GM18502 (cell line): ENCODE measurements around the gene CFAP52.
A peak's percentile ranks its signal among the peaks of the same experiment; 100 is the strongest.
"Not testable (repeated sequence)": the region's sequence is repeated elsewhere in the genome, so short reads cannot be mapped to it uniquely, and the experiment has no call there.

Experiments used
- ATAC-seq: cut with Tn5 transposase; IDR thresholded peaks from one replicate; pipeline ENCODE4 v1.9.1; 2021; ENCODE audit warnings: mild to moderate bottlenecking; ENCODE audit not compliant: unreplicated experiment, poor library complexity

The CFAP52 gene

DNA sequence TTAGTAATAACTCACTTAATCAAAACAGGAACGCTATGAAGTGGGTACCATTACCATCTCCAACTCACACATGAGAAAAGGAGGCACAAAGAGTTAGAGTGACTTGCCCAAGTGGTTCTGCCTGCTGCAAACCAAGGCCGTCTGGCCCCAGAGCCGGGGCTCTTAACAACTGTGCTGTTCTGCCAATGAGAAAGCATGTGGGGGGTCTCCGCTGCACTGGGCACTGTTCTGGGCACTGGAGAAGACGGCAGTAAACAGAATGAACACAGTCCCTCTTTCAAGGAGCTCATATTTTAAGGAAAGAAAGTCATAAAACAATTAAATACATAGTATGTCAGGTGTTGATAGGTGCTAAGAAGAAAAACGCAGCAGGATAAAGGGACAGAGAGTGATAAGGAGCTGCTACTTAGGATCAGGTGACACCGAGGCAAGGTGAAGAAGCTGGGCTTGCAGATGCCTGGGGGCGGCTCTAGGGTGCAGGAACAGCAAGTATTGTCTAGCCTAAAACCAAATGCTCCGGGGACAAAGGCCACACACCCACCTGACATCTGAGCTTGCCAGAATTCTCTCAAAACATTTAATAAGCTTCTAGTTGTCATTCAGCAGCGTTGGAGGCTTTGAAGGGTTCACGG lies 7.4 kb upstream of the CFAP52 start:
- ATAC-seq = no peak

DNA sequence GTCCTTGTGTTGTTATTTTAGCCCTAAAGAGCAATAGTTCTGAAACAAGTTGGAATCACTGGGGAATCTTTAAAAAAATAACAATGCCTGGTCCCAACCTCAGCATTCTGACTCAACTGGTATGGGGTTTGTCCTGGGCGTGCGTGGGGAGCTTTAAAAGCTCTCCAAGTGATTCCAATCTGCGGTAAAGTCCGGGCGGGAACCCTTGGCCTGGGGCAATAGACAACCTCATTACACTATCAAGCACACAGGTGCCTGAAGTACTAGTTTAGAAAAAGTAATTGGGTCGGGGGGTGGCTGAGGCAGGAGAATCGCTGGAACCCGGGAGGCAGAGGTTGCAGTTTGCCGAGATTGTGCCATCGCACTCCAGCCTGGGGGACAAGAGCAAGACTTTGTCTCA lies 5.2 kb upstream of the CFAP52 start:
- no peak for ATAC-seq

DNA sequence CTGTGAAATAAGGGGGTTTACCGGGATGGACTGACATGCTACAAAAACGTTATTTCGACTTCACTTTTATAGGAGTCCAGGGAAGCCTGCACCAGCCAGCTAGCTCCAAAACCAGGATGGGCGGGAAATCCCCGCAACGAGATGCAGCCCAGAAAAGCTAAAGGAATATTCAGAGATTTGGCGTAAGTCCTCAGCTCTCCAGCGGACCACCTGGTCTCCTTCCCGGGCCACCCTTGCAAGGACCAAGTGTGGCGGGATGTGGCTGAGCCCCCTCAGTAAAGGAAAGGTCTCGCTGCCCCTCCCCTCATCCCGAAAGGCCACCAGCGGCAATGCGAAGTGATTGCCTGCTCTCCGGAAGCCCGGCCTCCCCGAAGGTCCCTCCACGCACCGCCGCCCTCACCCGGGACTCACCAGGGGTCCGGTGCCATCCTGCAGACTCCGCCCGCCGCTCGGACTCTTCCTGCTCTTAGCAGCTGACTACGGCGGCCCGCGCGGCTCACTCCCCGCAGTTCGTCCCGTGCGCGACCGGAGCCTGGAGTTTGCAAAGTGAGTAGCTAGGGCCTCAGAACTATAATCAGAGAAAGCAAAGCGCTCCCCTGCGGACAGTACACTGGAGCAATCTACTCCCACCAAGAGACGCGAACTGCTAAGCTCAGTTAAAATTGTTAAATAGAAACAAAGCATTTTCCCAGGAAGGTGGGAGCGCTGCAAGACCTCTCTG lies 901 bp upstream of the CFAP52 start, which contains the start of gene STX8:
Gene STX8, minus strand, starts transcription at position 440 of the 721 bp plus-strand sequence. Its CDS starts 12 bp downstream, at position 428.
- peak; percentile 72 for ATAC-seq

DNA sequence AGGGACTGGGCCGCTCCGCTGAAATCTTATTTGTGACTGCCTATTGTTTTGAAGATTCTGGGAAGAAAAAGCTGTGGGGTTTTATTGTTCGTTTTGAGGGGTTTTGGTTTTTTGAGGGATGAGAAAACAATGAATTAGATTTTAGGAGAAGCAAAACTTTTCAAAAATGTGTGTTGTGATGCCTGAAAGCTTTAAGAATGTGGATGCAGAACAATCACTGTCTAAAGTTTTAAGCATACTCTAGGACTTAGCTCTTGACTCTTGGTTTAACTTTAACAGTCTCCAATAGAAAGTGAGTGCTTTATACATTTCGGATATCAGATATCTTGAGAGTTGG lies 899 bp downstream of the CFAP52 start:
- no peak for ATAC-seq

DNA sequence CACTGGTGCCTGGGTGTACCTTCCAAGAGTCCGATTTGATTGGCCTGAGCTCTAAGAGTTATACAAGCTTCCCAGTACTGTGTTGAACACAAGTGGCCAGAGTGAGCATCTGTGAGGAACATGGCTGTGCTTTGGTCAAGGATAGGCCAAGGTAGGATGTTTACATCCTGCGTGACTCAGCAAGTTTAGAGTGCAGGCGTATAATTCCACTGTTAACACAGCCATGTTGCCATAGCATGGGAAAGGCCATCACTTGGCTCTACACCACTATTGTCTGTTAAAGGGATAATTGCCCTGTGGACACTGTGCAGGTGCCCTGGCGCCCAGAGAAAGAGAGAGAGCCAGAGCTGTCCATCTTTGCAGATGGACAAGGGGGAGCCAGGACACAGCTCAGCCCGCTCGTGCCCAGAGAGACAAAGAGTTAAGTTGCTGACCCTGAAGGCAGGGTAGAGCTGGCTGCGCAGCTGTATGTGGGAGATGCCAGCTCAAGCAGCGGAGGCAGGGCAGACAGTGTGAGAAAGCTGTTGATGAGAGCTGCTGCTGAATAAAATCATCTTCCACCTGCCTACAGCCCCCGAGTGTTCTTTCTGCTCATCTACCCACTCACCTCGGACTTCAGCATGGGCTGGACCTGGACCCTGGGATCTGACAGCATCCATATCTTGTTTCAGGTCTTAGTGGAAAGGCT lies 11.7 kb downstream of the CFAP52 start:
- ATAC-seq = no peak

DNA sequence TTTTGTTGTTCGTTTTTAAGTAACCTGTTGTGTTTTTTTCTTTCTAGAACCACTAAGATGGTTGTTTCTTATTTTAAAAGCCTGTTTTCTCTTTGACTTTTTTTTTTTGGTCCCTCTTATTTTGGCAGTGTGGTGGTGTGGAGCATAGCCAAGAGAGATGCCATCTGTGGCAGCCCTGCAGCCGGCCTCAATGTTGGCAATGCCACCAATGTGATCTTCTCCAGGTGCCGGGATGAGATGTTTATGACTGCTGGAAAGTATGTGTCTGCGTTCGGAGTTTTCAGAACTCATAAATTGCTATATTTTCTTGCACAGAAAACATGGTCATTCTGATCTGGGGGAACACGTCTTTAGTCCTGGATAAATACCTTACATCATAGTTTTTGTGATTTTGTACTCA lies 17.6 kb downstream of the CFAP52 start:
- no peak for ATAC-seq

DNA sequence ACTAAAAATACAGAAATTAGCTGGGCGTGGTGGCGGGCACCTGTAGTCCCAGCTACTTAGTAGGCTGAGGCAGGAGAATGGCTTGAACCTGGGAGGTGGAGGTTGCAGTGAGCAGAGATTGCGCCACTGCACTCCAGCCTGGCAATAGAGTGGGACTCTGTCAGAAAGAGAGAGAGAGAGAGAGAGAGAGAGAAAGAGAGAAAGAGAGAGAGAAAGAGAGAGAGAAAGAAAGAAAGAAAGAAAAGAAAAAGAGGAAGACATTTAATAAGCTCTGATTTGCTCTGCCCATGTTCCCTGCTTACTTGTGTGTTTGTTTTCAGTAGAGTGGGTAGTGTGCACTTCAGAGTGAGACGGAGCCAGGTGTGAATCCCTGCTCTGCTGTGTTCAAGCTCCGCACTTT lies 21.2 kb downstream of the CFAP52 start:
- ATAC-seq = not testable (repeated sequence)

DNA sequence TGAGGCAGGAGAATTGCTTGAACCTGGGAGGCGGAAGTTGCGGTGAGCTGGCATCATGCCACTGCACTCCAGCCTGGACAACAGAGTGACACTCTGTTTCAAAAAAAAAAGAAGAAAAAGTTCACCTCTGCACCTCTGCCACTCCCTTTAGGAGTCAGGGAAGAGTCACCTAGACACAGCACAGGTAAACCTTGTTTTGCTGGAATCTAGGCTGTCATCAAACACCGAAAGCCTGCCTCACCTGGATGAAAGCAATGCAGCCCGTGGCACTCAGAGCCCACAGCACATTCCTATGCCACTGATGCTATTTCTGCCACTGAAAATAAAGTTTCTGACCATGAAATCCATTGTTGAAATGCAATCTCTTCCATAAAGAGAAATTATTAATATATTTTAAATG lies 22.2 kb downstream of the CFAP52 start:
- no peak for ATAC-seq

DNA sequence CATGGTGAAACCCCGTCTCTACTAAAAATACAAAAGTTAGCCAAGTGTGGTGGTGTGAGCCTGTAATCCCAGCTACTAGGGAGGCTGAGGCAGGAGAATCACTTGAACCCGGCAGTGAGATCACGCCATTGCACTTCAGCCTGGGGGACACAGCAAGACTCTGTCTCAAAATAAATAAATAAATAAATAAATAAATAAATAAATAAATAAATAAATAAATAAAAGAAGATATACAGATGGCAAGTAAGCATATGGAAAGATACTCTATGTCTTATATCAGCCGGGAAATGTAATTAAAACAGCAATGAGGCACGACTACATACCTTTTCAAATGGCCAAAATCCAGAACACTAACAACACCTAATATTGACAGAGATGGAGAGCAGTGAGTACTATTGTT lies 28.1 kb downstream of the CFAP52 start:
- ATAC-seq = not testable (repeated sequence)

DNA sequence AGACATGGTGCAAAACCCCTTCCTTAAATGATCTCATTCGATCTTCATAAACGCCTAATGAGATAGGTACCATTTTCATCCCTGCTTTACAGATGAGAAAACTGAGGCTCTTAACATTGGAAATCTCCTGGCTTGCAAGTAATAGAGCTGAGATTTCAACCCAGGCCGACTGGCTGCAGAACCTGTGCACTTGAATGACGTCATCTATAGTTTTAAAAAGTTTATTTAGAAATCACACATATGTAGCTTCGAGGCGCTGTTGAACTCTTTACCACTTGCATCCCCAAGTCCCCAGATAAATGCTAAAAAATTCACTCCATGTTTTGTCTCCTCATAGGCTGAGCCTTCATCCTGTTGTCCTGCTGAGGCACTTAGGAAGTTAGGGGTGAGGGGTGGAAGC lies 30.0 kb downstream of the CFAP52 start:
- ATAC-seq = no peak

DNA sequence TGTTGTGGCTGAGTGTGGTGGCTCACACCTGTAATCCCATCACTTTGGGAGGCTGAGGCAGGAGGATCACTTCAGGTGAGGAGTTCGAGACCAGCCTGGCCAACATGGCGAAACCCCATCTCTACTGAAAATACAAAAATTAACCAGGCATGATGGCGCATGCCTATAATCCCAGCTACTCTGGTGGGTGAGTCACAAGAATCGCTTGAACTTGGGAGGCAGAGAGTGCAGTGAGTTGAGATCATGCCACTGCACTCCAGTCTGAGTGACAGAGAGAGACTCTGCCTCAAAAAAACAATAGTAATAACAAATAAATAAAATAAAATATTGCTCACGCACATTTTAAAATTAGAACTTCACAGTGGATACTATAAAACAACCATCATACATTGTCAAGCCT lies 30.6 kb downstream of the CFAP52 start:
- not testable (repeated sequence) for ATAC-seq

DNA sequence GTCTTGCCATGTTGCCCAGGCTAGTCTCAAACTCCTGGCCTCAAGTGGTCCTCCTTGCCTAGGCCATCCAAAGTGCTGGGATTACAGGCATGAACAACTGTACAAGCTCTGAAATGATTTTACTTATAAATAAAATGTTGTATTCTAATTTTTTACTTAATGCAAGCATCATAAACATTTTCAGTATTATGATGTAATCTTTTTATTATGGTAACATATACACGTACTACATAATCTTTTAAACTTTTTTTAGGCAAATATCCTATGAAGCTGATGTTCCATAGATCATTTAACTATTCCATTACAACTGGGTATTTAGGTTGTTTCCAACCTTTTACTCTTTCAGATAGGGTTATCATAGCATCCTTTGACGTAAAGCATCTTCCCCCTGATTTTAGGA lies 35.1 kb downstream of the CFAP52 start:
- no peak for ATAC-seq

DNA sequence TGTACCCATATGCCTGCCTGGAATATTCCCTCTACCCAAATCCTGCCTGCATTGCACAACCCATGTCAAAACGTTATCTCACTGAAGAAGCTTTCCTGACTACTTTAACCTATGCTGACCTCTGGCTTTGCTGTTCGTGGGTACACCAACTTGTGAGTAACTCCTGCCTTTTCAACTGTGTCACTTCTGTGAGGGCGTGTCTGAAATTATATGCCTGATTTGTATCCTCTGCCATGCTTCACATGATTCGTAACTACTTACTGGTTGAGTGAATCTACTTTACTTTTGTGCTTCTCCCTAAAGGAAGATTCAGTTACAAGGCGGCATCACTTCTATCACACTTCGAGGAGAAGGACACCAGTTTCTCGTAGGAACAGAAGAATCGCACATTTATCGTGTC lies 35.6 kb downstream of the CFAP52 start:
- ATAC-seq = no peak

DNA sequence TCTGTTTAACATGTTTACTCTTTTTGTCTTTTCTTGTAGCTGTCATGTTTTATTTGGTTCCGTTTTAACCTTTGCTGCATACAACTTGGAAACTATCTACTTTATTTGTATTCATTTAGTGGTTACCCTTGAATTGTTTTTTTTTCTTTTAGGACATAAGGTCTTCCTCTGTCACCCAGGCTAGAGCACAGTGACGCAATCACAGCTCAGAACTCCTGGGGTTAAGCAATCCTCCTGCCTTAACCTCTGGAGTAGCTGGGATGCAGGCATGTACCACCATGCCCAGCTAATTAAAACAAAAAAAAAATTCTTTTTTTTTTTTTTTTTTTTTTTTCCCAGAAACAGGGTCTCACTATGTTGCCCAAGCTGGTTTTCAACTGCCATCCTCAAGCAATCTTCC lies 39.0 kb downstream of the CFAP52 start:
- ATAC-seq = no peak

DNA sequence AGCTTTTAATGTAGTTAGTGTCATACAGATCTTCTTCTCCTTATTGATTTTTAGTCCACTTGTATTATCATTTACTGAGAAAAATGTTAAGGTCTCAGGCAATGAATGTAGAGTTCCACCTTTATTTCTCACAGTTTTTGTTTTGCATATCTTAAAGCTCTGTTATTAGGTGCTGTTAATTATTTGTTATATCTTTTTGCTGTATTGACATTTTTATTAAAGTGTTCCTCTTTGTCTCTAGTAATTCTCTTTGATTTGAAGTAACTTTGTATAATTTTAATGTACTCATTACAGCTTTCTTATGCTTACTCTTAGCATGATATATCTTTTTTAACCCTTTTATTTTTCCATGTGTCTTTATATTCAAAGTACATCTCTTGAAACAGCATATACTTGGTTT lies 46.5 kb downstream of the CFAP52 start:
- ATAC-seq = no peak

DNA sequence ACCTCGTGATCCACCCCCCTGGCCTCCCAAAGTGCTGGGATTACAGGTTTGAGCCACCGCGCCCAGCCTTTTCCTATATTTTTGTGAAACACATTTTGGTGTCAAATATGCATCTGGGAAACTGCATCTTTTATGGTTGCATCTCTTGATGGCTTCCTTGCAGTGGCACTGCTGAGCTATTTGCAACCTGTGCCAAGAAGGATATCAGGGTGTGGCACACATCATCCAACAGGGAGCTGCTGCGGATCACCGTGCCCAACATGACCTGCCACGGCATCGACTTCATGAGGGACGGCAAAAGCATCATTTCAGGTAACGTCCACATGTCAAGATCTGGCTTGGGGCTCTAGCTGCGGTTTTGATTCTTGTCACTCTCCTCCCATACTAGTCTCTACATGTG lies 52.1 kb downstream of the CFAP52 start:
- ATAC-seq = no peak

DNA sequence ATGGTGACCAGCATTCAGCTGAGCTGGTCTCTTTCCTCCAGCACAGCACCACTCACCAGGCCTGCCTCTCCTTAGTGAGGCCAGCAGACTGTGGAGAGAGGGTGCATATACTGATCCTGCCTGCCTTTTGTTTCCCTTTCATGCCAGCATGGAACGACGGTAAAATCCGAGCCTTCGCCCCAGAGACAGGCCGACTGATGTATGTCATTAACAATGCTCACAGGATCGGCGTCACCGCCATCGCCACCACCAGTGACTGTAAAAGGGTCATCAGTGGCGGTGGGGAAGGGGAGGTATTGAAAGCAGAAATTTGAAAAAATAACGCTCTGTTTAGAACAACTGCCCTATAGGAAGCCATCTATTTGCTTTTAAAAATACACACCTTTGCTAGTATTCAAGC lies 56.3 kb downstream of the CFAP52 start:
- no peak for ATAC-seq

DNA sequence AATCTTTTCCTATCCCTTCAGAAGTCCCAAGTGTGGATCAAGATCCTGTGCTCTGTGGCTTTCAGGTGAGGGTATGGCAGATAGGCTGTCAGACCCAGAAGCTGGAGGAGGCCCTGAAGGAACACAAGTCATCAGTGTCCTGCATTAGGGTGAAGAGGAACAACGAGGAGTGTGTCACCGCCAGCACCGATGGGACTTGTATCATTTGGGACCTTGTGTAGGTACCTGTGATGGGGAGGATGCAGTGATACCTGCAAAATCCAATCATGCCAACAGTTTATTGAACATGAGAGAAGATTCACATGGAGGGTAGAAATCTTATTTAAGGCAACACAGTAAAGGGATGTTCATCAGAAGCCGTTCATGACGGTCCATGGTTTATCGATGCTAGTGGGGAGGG lies 58.9 kb downstream of the CFAP52 start:
- no peak for ATAC-seq

DNA sequence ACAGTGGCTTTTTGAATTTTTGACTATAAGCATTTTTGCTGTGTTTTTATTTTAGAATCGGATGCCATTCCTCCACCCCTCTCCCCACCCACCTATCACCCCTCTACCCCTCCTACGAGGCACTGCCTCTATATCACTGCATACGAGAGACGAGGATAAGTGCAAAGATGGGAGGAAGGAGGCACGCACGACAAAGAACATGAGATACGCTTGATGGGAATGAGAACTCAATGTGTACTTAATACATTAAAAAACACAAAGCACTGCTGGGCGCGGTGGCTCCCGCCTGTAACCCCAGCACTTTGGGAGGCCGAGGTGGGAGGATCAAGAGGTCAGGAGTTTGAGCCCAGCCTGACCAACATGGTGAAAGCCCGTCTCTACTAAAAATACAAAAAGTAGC lies 60.1 kb downstream of the CFAP52 start:
- ATAC-seq = no peak

DNA sequence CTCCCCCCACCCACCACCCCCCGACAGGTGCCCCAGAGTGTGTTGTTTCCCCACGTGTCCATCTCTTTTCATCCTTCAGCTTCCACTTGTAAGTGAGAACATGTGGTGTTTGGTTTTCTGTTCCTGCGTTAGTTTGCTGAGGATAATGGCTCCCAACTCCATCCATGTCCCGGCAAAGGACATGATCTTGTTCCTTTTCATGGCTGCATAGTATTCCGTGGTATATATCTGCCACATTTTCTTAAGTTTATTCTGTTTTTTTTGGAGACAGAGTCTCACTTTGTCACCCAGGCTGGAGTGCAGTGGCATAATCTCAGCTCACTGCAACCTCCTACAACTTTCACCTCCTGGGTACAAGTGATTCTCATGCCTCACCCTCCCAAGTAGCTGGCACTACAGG lies 63.9 kb downstream of the CFAP52 start:
- ATAC-seq = not testable (repeated sequence)

DNA sequence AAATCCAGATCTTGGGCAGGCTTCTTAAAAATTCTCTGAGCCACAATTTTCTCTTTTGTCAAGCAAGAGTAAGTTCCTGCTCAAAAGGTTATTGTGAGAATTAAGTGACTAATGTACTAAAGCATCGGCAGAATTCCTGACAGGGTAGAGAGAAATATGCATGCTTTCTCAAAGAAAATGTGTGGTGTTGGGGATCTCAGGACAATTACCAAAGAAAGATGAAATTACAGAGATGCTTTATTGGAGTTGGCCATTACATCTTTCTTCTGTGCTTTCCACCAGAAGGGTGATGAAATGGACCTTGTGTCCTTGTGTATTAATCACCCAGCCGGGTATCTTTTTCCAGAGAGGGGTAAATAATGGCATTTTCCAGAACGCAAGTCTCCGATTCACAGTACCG lies 67.2 kb downstream of the CFAP52 start:
- ATAC-seq = no peak
